DOHH2 (cell line): ENCODE data around the gene KDM1A.

Experiments
- H3F3A ChIP-seq: fragments of 200-600 bp; sonication (generic), shearing (Covaris generic); 2 replicates; pipeline ENCODE4 v1.6.0; 2016; ENCODE audit warnings: antibody characterized with exemption, mild to moderate bottlenecking; ENCODE audit not compliant: control insufficient read depth, insufficient read depth
- H3K27ac ChIP-seq: fragments of 200-600 bp; sonication (generic); 2 replicates; pipeline ENCODE4 v1.5.1; 2014; ENCODE audit warnings: low read depth, mild to moderate bottlenecking, low read length, moderate library complexity
- H3K27me3 ChIP-seq: fragments of 200-600 bp; sonication (generic); 2 replicates; pipeline ENCODE4 v1.6.1; 2014; ENCODE audit warnings: mild to moderate bottlenecking, low read length, mixed read lengths; ENCODE audit not compliant: control insufficient read depth
- H3K36me3 ChIP-seq: fragments of 200-600 bp; sonication (generic); 2 replicates; pipeline ENCODE4 v1.6.1; 2014; ENCODE audit warnings: mild to moderate bottlenecking, low read length, moderate library complexity, mixed read lengths; ENCODE audit not compliant: control insufficient read depth
- H3K4me1 ChIP-seq: fragments of 200-600 bp; sonication (generic); 2 replicates; pipeline ENCODE4 v1.6.1; 2014; ENCODE audit warnings: mild to moderate bottlenecking, low read length, mixed read lengths; ENCODE audit not compliant: control insufficient read depth
- H3K4me2 ChIP-seq: fragments of 200-600 bp; sonication (generic); 2 replicates; pipeline ENCODE4 v1.6.0; 2014; ENCODE audit warnings: mild to moderate bottlenecking, low read length, moderate library complexity
- H3K4me3 ChIP-seq: fragments of 200-600 bp; sonication (generic); 2 replicates; pipeline ENCODE4 v1.5.1; 2014; ENCODE audit warnings: mild to moderate bottlenecking, low read length, mixed read lengths
- H3K79me2 ChIP-seq: fragments of 200-600 bp; sonication (generic); 2 replicates; pipeline ENCODE4 v1.6.1; 2014; ENCODE audit warnings: mild to moderate bottlenecking, low read length, mixed read lengths; ENCODE audit not compliant: control insufficient read depth
- H3K9me2 ChIP-seq: fragments of 200-600 bp; sonication (generic); replicated peaks from 2 replicates; pipeline ENCODE4 v1.6.1; 2014; ENCODE audit warnings: mild to moderate bottlenecking, low read length, mixed read lengths; ENCODE audit not compliant: control insufficient read depth
- H3K9me3 ChIP-seq: fragments of 200-600 bp; sonication (generic); 2 replicates; pipeline ENCODE4 v1.6.1; 2014; ENCODE audit warnings: antibody characterized with exemption, low read length, mixed read lengths; ENCODE audit not compliant: control insufficient read depth, insufficient read depth
- H4K20me1 ChIP-seq: fragments of 200-600 bp; sonication (generic); 2 replicates; pipeline ENCODE4 v1.6.0; 2014; ENCODE audit warnings: low read depth, mild to moderate bottlenecking, antibody characterized with exemption, low read length, moderate library complexity; ENCODE audit not compliant: control insufficient read depth, insufficient read depth
- CTCF ChIP-seq: fragments of 200-600 bp; sonication (generic); IDR thresholded peaks from one replicate; pipeline ENCODE4 v1.5.1; 2014; ENCODE audit warnings: antibody characterized with exemption, mild to moderate bottlenecking, low read depth, low read length; ENCODE audit not compliant: poor library complexity, severe bottlenecking
- EZH2phosphoT487 ChIP-seq: fragments of 200-600 bp; sonication (generic); IDR thresholded peaks from 2 replicates; pipeline ENCODE4 v1.6.1; 2017; ENCODE audit warnings: borderline replicate concordance, mild to moderate bottlenecking, antibody characterized with exemption, low read length, moderate library complexity, mixed read lengths

The KDM1A gene

GRCh38 chr1:23035823-23036452 lies 16.7 kb downstream of the KDM1A start:
- Histone ChIP-seq H3K27ac (no peak overlapping the region), H3K4me3 (no peak overlapping the region), H3K9me2 (no peaks in the 10 kb centered on the region), H3K4me2 (no peak overlapping the region), H3K79me2 (peaks cover 95% of the 10 kb centered on the region), H3K4me1 (peaks cover 50% of the 10 kb centered on the region), H4K20me1 (peaks cover 9% of the 10 kb centered on the region; the same call in 1 of the 2 replicates), H3F3A (peaks cover 15% of the 10 kb centered on the region), H3K27me3 (no peaks in the 10 kb centered on the region), H3K9me3 (no peaks in the 10 kb centered on the region), H3K36me3 (peaks cover 24% of the 10 kb centered on the region)
- TF ChIP-seq CTCF (no peak), EZH2phosphoT487 (no peak)

- peaks cover 94% of the 10 kb centered on the region for H3K79me2 ChIP-seq
These were observed 17.9 kb downstream of the KDM1A start for GRCh38 chr1:23037081-23037740.

GRCh38 chr1:23039308-23039826 lies 20.1 kb downstream of the KDM1A start:
- no peak overlapping the region for H3K4me3 ChIP-seq
- H3K9me3 ChIP-seq = no peaks in the 10 kb centered on the region
- H4K20me1 ChIP-seq = peaks cover 13% of the 10 kb centered on the region; the same call in 1 of the 2 replicates
- peaks cover 26% of the 10 kb centered on the region for H3K36me3 ChIP-seq
- H3K27ac ChIP-seq = no peak overlapping the region
- H3K79me2 ChIP-seq = peaks cover 92% of the 10 kb centered on the region
- no peaks in the 10 kb centered on the region for H3F3A ChIP-seq
- TF ChIP-seq CTCF (no peak), EZH2phosphoT487 (no peak)
- no peaks in the 10 kb centered on the region for H3K27me3 ChIP-seq
- H3K4me1 ChIP-seq = peaks cover 18% of the 10 kb centered on the region
- no peak overlapping the region for H3K4me2 ChIP-seq
- H3K9me2 ChIP-seq = no peaks in the 10 kb centered on the region

More at GRCh38 chr1:23037081-23037740, 17.9 kb downstream of the KDM1A start:
- H3K4me2 ChIP-seq = no peak overlapping the region
- TF ChIP-seq EZH2phosphoT487 (no peak), CTCF (no peak)
- peaks cover 9% of the 10 kb centered on the region; the same call in 1 of the 2 replicates for H4K20me1 ChIP-seq
- H3K4me1 ChIP-seq = peaks cover 38% of the 10 kb centered on the region
- no peak overlapping the region for H3K27ac ChIP-seq
- peaks cover 4% of the 10 kb centered on the region for H3F3A ChIP-seq
- no peak overlapping the region for H3K4me3 ChIP-seq
- no peaks in the 10 kb centered on the region for H3K9me3 ChIP-seq
- no peaks in the 10 kb centered on the region for H3K27me3 ChIP-seq
- H3K36me3 ChIP-seq = peaks cover 23% of the 10 kb centered on the region
- no peaks in the 10 kb centered on the region for H3K9me2 ChIP-seq
